B cell (primary cell): ENCODE data around the gene DSTYK. TPM values are rescaled to one million over a fixed set of nuclear protein-coding genes. Genes with fewer than 3 reads are reported as not detected.

Experiments
- ATAC-seq: fragments of 200-7000 bp; cut with Tn5 transposase; one replicate; pipeline ENCODE4 v1.10.0; 2021; ENCODE audit warnings: low read depth, mild to moderate bottlenecking, moderate number of reproducible peaks, moderate library complexity
- CTCF ChIA-PET: fragments of 350-600 bp; sonication (Branson Sonifier 250); formaldehyde crosslinking; loops from one replicate; lab custom pipeline; 2021; ENCODE audit warnings: antibody characterized with exemption, inconsistent platforms; lab: Charles Lee
- POLR2A ChIA-PET: fragments of 350-600 bp; sonication (Branson Sonifier 250); formaldehyde crosslinking; loops from one replicate; lab custom pipeline; 2021; ENCODE audit warnings: antibody characterized with exemption; lab: Charles Lee
- DNase-seq: peaks from one replicate; pipeline ENCODE4 v3.0.0; 2013
- H2AFZ ChIP-seq: 2 replicates; pipeline ENCODE4 v1.6.1; 2012; ENCODE audit warnings: mild to moderate bottlenecking, low read depth, low read length; ENCODE audit not compliant: insufficient read depth, poor library complexity, severe bottlenecking
- H3K27ac ChIP-seq, 2 donors: 1 replicate in 1 of 2; 2 replicates in 1 of 2; pipeline ENCODE4 v1.5.1; 2012 to 2013; ENCODE audit warnings: low read length in 2 of 2, mild to moderate bottlenecking in 2 of 2, moderate library complexity in 1 of 2
- H3K27me3 ChIP-seq, 4 experiments: fragments of 200-600 bp in 1 of 4; sonication (generic) in 1 of 4; replicated peaks in 1 of 4; 1 replicate in 2 of 4; 2 replicates in 2 of 4; pipeline versions ENCODE4 v1.6.1 to v1.7.0; 2013 to 2016; ENCODE audit warnings: low read length in 3 of 4, mild to moderate bottlenecking in 2 of 4, mixed read lengths in 1 of 4, moderate library complexity in 1 of 4; ENCODE audit not compliant: insufficient read depth in 4 of 4, control insufficient read depth in 3 of 4; ENCODE audit errors: control extremely low read depth in 1 of 4
- H3K36me3 ChIP-seq, 2 experiments: replicated peaks in 1 of 2; 1 replicate in 1 of 2; 2 replicates in 1 of 2; pipeline versions ENCODE4 v1.6.1 to v1.7.1; 2013; ENCODE audit warnings: low read length in 1 of 2; ENCODE audit not compliant: insufficient read depth in 2 of 2, control insufficient read depth in 1 of 2; ENCODE audit errors: control extremely low read depth in 1 of 2, extremely low read depth in 1 of 2
- H3K4me1 ChIP-seq, 2 donors: fragments of 200-600 bp in 1 of 2; sonication (generic) in 1 of 2; 1 replicate in 1 of 2; 2 replicates in 1 of 2; pipeline versions ENCODE4 v1.5.1 to v1.6.1; 2013 to 2017; ENCODE audit warnings: low read length in 2 of 2; ENCODE audit not compliant: control insufficient read depth in 2 of 2, insufficient read depth in 2 of 2
- H3K4me2 ChIP-seq: replicated peaks from 2 replicates; pipeline ENCODE3; 2012; ENCODE audit warnings: mild to moderate bottlenecking, low read depth, low read length; ENCODE audit not compliant: poor library complexity, severe bottlenecking
- H3K4me3 ChIP-seq, 5 experiments: fragments of 200-600 bp in 1 of 5; sonication (generic) in 1 of 5; 1 replicate in 3 of 5; 2 replicates in 2 of 5; pipeline versions ENCODE4 v1.5.1 to v1.7.0; 2011 to 2016; ENCODE audit warnings: low read length in 4 of 5, mild to moderate bottlenecking in 4 of 5, low read depth in 2 of 5, control low read depth in 1 of 5, moderate library complexity in 1 of 5; ENCODE audit not compliant: insufficient read depth in 1 of 5; ENCODE audit errors: control extremely low read depth in 1 of 5, extremely low read depth in 1 of 5
- H3K79me2 ChIP-seq: fragments of 200-600 bp; sonication (generic); one replicate; pipeline ENCODE4 v1.6.0; 2016; ENCODE audit warnings: low read length; ENCODE audit not compliant: control insufficient read depth, insufficient read depth
- H3K9ac ChIP-seq: fragments of 200-600 bp; sonication (generic); 2 replicates; pipeline ENCODE4 v1.6.1; 2017; ENCODE audit warnings: mild to moderate bottlenecking, low read length, moderate library complexity
- H3K9me3 ChIP-seq, 3 donors: one replicate each; pipeline versions ENCODE4 v1.6.1 to v1.7.1; 2013; ENCODE audit warnings: low read length in 2 of 3; ENCODE audit not compliant: control insufficient read depth in 2 of 3, insufficient read depth in 1 of 3; ENCODE audit errors: control extremely low read depth in 1 of 3
- H4K20me1 ChIP-seq: 2 replicates; pipeline ENCODE4 v1.6.0; 2012; ENCODE audit warnings: mild to moderate bottlenecking, low read length; ENCODE audit not compliant: insufficient read depth, control insufficient read depth, poor library complexity, severe bottlenecking
- H3K27ac Mint-ChIP-seq: one replicate; pipeline ENCODE4 v1.8.0; 2021; ENCODE audit warnings: mixed read lengths
- H3K27me3 Mint-ChIP-seq: one replicate; pipeline ENCODE4 v1.8.0; 2021; ENCODE audit warnings: mixed read lengths
- H3K4me1 Mint-ChIP-seq: one replicate; pipeline ENCODE4 v1.8.0; 2021; ENCODE audit warnings: mixed read lengths
- H3K4me3 Mint-ChIP-seq: one replicate; pipeline ENCODE4 v1.8.0; 2021; ENCODE audit warnings: mixed read lengths
- H3K9me3 Mint-ChIP-seq: one replicate; pipeline ENCODE4 v1.8.0; 2022; ENCODE audit warnings: mixed read lengths; ENCODE audit not compliant: insufficient read depth
- EZH2 ChIP-seq: IDR thresholded peaks from 2 replicates; pipeline ENCODE4 v1.6.1; 2012; ENCODE audit warnings: borderline replicate concordance, low read depth, mild to moderate bottlenecking, moderate library complexity, low read length; ENCODE audit not compliant: insufficient read depth, poor library complexity, severe bottlenecking
- WGBS: methylation state at CpG from one replicate; pipeline ENCODE4 v1.1.5; 2013; ENCODE audit warnings: missing lambda C conversion rate; ENCODE audit not compliant: insufficient coverage; 5-methylcytosine and 5-hydroxymethylcytosine counted together
- intact Hi-C: fragments of 100-400 bp; cut with micrococcal nuclease; formaldehyde crosslinking; loops from one replicate; pipeline ENCODE4 v1.10.0; 2022
- polyA plus RNA-seq: library from polyadenylated mRNA; depleted of rRNA; stranded (reverse); fragments of >200 nt; gene quantifications from 2 replicates; pipeline ENCODE4 v1.2.3, GENCODE V29; 2012
- total RNA-seq, 2 donors: library from RNA; stranded (reverse); fragments of 120-200 nt in 1 of 2; gene quantifications; 1 replicate in 1 of 2; 2 replicates in 1 of 2; pipeline versions ENCODE4 v1.2.3 to v1.2.4, GENCODE V29; 2013 to 2022
- TF ChIP-seq, protein P1 (sequence below): fragments of 200-600 bp; IDR thresholded peaks from one replicate; pipeline ENCODE4 v1.8.0; 2022; ENCODE audit warnings: antibody characterized with exemption, mild to moderate bottlenecking

Gene DSTYK
- total and polyA plus RNA-seq, 2 donors (not counting 1 experiment from before 2014, with no cell fraction given) = 3.6 to 15.7 TPM

DNA sequence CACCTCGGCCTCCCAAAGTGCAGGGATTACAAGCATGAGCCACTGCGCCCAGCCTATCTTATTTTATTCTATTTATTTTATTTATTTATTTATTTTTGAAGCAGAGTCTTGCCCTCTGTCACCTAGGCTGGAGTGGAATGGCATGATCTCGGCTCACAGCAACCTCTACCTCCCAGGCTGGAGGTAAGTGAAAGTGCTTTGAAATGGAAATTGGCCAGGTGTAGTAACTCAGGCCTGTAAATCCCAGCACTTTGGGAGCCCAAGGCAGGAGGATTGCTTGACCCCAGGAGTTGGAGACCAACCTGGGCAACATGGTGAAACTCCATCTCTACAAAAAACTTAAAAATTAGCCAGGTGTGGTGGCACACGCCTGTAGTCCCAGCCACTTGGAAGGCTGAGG is 5.1 kb upstream of the DSTYK start:
- Histone ChIP-seq H4K20me1 (no peaks in the 10 kb centered on the region), H3K36me3 (no peaks in the 10 kb centered on the region), H3K4me2 (no peak overlapping the region), H3K9ac (no peak overlapping the region), H3K4me3 (no peak overlapping the region), H3K27me3 (no peaks in the 10 kb centered on the region), H3K9me3 (no peaks in the 10 kb centered on the region), H3K27ac (no peak overlapping the region), H3K79me2 (no peaks in the 10 kb centered on the region), H2AFZ (no peak overlapping the region), H3K4me1 (peaks cover 14 to 17% of the 10 kb centered on the region in 2 donors)
- intact Hi-C loops = no loop called here
- TF ChIP-seq, protein P1, sequence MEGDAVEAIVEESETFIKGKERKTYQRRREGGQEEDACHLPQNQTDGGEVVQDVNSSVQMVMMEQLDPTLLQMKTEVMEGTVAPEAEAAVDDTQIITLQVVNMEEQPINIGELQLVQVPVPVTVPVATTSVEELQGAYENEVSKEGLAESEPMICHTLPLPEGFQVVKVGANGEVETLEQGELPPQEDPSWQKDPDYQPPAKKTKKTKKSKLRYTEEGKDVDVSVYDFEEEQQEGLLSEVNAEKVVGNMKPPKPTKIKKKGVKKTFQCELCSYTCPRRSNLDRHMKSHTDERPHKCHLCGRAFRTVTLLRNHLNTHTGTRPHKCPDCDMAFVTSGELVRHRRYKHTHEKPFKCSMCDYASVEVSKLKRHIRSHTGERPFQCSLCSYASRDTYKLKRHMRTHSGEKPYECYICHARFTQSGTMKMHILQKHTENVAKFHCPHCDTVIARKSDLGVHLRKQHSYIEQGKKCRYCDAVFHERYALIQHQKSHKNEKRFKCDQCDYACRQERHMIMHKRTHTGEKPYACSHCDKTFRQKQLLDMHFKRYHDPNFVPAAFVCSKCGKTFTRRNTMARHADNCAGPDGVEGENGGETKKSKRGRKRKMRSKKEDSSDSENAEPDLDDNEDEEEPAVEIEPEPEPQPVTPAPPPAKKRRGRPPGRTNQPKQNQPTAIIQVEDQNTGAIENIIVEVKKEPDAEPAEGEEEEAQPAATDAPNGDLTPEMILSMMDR = no peak
- H3K27ac Mint-ChIP-seq = no peak overlapping the region
- ChIA-PET POLR2A (no interaction called here), CTCF (interaction anchor here (1.0 to 3.9 kb wide), 2 partner anchors 12 to 39 kb away, joined by 3 to 16 read pairs; partner anchors contain the start of gene TMCC2)
- WGBS = no CpG with 5 or more reads among the region's 4 CpGs
- H3K9me3 Mint-ChIP-seq = no peaks in the 10 kb centered on the region
- peaks cover 9% of the 10 kb centered on the region for H3K27me3 Mint-ChIP-seq
- H3K4me3 Mint-ChIP-seq = no peak overlapping the region
- DNase-seq = no peak
- peaks cover 23% of the 10 kb centered on the region for H3K4me1 Mint-ChIP-seq
- ATAC-seq = no peak

DNA sequence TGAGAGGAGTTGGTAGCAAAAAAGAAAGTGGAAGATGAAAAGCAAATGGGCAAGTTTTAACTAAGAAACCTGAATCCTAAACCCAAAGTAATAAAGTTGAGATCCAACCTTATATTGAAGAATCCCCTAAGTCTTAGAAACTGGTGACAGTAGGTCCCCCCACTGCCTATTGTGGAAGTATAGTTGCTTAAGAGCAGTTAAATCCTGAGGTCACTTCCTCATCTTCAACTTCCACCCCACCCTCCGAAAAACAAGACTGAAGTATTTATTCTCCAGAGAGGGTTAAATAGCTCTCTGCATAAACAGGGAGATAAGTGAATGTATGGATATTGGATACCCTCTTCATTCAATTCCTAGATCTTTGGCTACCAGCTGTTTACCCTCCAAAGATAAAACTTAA is 3.3 kb upstream of the DSTYK start:
- Histone ChIP-seq H3K79me2 (peaks cover 17% of the 10 kb centered on the region), H4K20me1 (no peaks in the 10 kb centered on the region), H3K4me3 (no peak overlapping the region), H3K36me3 (no peaks in the 10 kb centered on the region), H3K9me3 (no peaks in the 10 kb centered on the region), H3K27me3 (no peaks in the 10 kb centered on the region), H3K4me1 (peaks cover 22 to 25% of the 10 kb centered on the region in 2 donors), H2AFZ (peak overlapping the region; percentile 43), H3K4me2 (no peak overlapping the region), H3K27ac (no peak overlapping the region), H3K9ac (no peak overlapping the region)
- ChIA-PET CTCF (interaction anchor here (1.0 to 1.1 kb wide), 2 partner anchors 9 to 15 kb away, joined by 3 to 4 read pairs; no protein-coding TSS in a partner anchor), POLR2A (interaction anchor here (0.6 kb wide), 1 partner anchor 14 kb away, joined by 5 read pairs; no protein-coding TSS in a partner anchor)
- DNase-seq = no peak
- Mint-ChIP-seq H3K27ac (no peak overlapping the region), H3K4me3 (no peak overlapping the region), H3K27me3 (peaks cover 7% of the 10 kb centered on the region), H3K4me1 (peaks cover 36% of the 10 kb centered on the region), H3K9me3 (no peaks in the 10 kb centered on the region)
- no peak for ATAC-seq
- no CpG with 5 or more reads among the region's 1 CpG for WGBS
- intact Hi-C loops = no loop called here
- TF ChIP-seq, protein P1 = no peak
- no peak for TF ChIP-seq EZH2
